ACC112 (cell line): ENCODE results near the gene TACC2.

ENCODE experiments used
- H2AFZ ChIP-seq: fragments of 200-600 bp; sonication (generic); one replicate; pipeline ENCODE4 v1.6.0; 2017; ENCODE audit warnings: antibody characterized with exemption, low read length; ENCODE audit not compliant: unreplicated experiment
- H3K27ac ChIP-seq: fragments of 200-600 bp; sonication (generic); 2 replicates; pipeline ENCODE4 v1.5.1; 2014; ENCODE audit warnings: low read depth, mild to moderate bottlenecking, antibody characterized with exemption, low read length, moderate library complexity
- H3K27me3 ChIP-seq: fragments of 200-600 bp; sonication (generic); 2 replicates; pipeline ENCODE4 v1.6.1; 2014; ENCODE audit warnings: mild to moderate bottlenecking, antibody characterized with exemption, low read length, moderate library complexity, mixed read lengths; ENCODE audit not compliant: insufficient read depth
- H3K36me3 ChIP-seq: fragments of 200-600 bp; sonication (generic); 2 replicates; pipeline ENCODE4 v1.6.1; 2016; ENCODE audit warnings: mild to moderate bottlenecking, antibody characterized with exemption, low read length, moderate library complexity, mixed read lengths; ENCODE audit not compliant: insufficient read depth
- H3K4me1 ChIP-seq: fragments of 200-600 bp; sonication (generic); one replicate; pipeline ENCODE4 v1.6.1; 2016; ENCODE audit warnings: low read length, mixed read lengths; ENCODE audit not compliant: insufficient read depth, unreplicated experiment, control insufficient read depth
- H3K4me3 ChIP-seq: fragments of 200-600 bp; sonication (generic); 2 replicates; pipeline ENCODE4 v1.5.1; 2014; ENCODE audit warnings: mild to moderate bottlenecking, low read depth, low read length
- H3K79me2 ChIP-seq: fragments of 200-600 bp; sonication (generic); one replicate; pipeline ENCODE4 v1.6.0; 2016; ENCODE audit warnings: low read length; ENCODE audit not compliant: control insufficient read depth, unreplicated experiment, insufficient read depth

Gene TACC2

GRCh38 chr10:122243550-122243949 lies 254.6 kb downstream of the TACC2 start:
- Histone ChIP-seq H3K36me3 (no peaks in the 10 kb centered on the region), H2AFZ (no peak overlapping the region), H3K79me2 (no peaks in the 10 kb centered on the region), H3K4me1 (no peaks in the 10 kb centered on the region), H3K27me3 (no peaks in the 10 kb centered on the region), H3K27ac (no peak overlapping the region), H3K4me3 (no peak overlapping the region)

DNA sequence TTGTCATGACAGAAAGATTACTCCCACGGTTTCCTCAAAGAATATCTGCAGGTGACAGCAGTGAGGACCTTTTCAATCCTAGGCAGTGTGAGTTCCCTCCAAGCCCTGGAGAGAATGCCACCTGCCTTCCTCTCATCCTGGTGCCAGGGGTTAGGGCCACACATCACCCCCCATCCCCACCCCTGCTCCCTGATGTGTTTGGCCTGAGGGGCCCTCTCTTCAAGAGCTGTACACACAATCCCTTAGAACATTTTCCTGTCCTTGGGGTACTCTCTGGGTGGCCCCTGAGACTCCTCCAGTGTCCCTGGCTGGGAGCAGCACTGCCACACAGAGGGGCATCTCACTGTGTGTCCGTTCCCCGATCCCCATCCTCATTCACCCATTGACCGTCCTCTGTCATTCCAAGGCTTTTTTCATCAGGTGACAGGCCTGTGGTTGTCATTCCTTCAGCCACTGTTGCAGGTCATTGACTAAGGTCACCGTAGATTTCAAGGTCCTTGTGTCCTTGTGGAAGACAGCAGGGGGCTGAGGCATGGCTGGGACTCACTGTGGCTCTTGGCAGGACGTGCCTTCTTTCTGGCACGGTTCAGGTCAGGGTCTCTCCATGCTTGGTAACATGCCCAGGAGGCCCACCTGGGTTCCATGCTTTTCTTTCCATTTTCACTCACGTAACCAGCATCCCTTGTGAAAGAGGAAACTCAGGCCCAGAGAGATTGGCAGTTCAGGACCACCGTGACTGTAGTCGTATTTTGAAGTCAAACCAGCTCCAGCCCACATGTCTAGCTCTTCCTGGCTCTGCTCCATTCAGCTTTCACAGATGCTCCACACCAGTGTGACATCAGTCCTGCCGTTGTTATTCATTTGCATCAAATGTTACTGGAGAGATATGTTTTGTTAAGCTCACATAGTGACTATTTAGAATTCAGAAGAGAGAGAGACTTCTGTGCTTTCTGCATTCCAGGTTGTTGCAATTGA lies 255.3 kb downstream of the TACC2 start:
- Histone ChIP-seq H3K36me3 (no peaks in the 10 kb centered on the region), H3K79me2 (no peaks in the 10 kb centered on the region), H3K4me1 (no peaks in the 10 kb centered on the region), H3K27me3 (no peaks in the 10 kb centered on the region), H3K4me3 (no peak overlapping the region), H2AFZ (no peak overlapping the region), H3K27ac (no peak overlapping the region)

DNA sequence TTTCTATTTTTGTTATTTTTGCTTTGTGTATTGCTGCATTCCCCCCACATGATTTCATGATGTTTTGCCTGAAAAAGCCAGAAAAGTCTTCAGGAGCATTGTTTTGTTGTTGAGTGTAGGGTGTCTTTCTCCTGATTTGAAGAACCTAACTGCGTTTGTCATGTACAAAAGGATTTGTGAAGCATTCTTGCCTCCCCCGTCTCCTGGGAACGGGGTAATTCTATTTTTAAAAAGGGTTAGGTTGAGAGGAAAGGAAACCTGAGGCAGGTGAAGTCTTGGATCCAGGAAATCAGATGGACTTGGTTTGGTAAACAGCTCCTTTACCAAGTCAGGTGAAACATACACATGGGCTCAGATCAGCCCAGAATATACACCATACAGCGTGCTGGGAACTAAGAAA lies 256.2 kb downstream of the TACC2 start:
- H3K36me3 ChIP-seq, result no peaks in the 10 kb centered on the region
- H3K4me3 ChIP-seq, result no peak overlapping the region
- H3K4me1 ChIP-seq, result no peaks in the 10 kb centered on the region
- no peaks in the 10 kb centered on the region for H3K27me3 ChIP-seq
- H3K79me2 ChIP-seq, result no peaks in the 10 kb centered on the region
- H2AFZ ChIP-seq, result no peak overlapping the region
- H3K27ac ChIP-seq, result no peak overlapping the region

- Histone ChIP-seq H3K79me2 (no peaks in the 10 kb centered on the region), H2AFZ (no peak overlapping the region), H3K4me1 (no peaks in the 10 kb centered on the region), H3K4me3 (no peak overlapping the region), H3K36me3 (no peaks in the 10 kb centered on the region), H3K27ac (no peak overlapping the region), H3K27me3 (no peaks in the 10 kb centered on the region)
Observed at GRCh38 chr10:122245897-122246296, 256.9 kb downstream of the TACC2 start.

- H2AFZ ChIP-seq, result no peak overlapping the region
- H3K27me3 ChIP-seq, result no peaks in the 10 kb centered on the region
- no peaks in the 10 kb centered on the region for H3K4me1 ChIP-seq
- no peaks in the 10 kb centered on the region for H3K36me3 ChIP-seq
- no peak overlapping the region for H3K4me3 ChIP-seq
- H3K27ac ChIP-seq, result no peak overlapping the region
- H3K79me2 ChIP-seq, result no peaks in the 10 kb centered on the region
Observed at GRCh38 chr10:122246830-122247520, 258.0 kb downstream of the TACC2 start.

DNA sequence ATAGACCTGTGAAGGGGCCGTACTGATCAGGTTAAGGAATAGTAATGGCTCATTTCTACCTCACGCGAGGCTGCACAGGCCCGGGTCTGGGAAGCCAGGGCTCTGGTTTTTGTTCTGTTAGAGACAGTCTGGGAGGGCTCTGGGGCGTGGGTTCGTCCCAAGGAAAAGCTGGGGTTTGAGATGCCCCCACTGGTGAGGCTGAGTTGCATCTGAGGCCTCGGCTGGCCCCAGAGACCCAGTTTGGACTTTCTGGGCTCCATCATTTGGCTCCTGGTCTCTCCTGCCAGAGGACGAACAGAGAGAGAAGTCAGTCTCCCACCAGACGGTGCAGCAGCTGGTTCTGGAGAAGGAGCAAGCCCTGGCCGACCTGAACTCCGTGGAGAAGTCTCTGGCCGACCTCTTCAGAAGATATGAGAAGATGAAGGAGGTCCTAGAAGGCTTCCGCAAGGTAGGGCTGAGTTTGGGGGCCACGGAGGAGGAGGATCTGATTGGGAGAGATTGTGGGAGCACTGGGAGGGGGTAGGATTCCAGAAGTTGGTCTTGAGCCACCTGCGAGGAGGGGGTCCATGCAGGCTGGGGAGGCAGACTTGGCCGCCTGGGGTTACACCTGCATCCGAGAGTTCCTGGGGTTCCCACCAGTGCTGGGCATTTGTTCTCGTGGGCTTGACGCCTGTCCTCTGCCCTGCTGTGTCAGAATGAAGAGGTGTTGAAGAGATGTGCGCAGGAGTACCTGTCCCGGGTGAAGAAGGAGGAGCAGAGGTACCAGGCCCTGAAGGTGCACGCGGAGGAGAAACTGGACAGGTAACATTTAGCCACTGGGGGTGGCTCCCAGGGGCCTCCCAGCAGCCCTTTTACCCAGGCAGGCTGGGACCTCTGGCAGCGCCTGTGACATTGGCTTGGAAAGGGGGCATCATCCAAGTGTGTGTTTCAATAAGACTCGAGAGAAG lies 259.7 kb downstream of the TACC2 start:
- Histone ChIP-seq H3K4me3 (no peak overlapping the region), H3K4me1 (no peaks in the 10 kb centered on the region), H2AFZ (no peak overlapping the region), H3K27me3 (no peaks in the 10 kb centered on the region), H3K36me3 (no peaks in the 10 kb centered on the region), H3K79me2 (no peaks in the 10 kb centered on the region), H3K27ac (no peak overlapping the region)

GRCh38 chr10:122249303-122249850 lies 260.4 kb downstream of the TACC2 start:
- Histone ChIP-seq H2AFZ (no peak overlapping the region), H3K36me3 (no peaks in the 10 kb centered on the region), H3K4me1 (no peaks in the 10 kb centered on the region), H3K4me3 (no peak overlapping the region), H3K27ac (no peak overlapping the region), H3K79me2 (no peaks in the 10 kb centered on the region), H3K27me3 (no peaks in the 10 kb centered on the region)

DNA sequence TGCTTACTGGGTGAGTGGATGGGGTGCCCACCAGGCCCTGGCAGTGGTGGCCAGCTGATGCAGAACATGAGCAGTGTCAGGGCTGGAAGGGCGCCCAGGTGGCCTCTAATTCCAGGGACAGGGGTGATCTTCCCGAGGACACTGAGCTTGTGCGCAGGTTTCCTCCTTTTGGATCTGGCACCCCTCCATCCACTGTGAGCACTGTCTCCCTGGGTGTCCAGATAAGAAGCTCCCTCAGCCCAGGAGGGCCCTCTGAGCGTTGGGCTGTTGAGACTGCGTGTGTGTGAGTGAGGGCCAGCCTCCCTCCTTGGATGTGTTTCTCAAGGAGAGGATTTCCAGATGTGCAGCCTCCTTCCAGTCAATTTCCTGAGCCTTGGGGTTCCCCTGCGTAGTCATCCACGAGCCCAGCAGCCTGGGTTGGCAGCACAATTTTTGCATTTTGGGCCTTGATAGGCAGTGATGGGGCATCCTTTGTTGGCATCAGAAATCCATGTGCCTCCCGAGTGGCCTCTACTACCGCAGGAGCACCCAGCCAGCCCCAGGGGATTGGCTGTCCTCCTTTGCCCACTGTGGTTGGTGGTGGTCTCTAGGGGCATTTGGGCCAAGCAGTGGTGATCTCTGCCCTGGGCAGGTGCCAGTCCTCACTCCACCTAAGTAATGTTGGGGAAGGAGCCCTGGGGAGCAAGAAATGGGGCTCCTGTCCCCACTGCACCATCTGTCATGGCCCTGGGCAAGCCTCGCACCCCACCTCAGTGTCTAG lies 261.2 kb downstream of the TACC2 start:
- Histone ChIP-seq H2AFZ (no peak overlapping the region), H3K27ac (no peak overlapping the region), H3K36me3 (no peaks in the 10 kb centered on the region), H3K79me2 (no peaks in the 10 kb centered on the region), H3K4me3 (no peak overlapping the region), H3K4me1 (no peaks in the 10 kb centered on the region), H3K27me3 (no peaks in the 10 kb centered on the region)

GRCh38 chr10:122251459-122252255 lies 262.7 kb downstream of the TACC2 start:
- H3K4me3 ChIP-seq, result no peak overlapping the region
- no peak overlapping the region for H2AFZ ChIP-seq
- H3K27ac ChIP-seq, result no peak overlapping the region
- no peaks in the 10 kb centered on the region for H3K79me2 ChIP-seq
- no peaks in the 10 kb centered on the region for H3K27me3 ChIP-seq
- no peaks in the 10 kb centered on the region for H3K36me3 ChIP-seq
- no peaks in the 10 kb centered on the region for H3K4me1 ChIP-seq
